ENCODE measurements around the gene TTI1.

GRCh38 chr20:38066969-38067716, 33.9 kb upstream of the TTI1 start:
- no peak for TF ChIP-seq CTCF (IDR thresholded peaks at IDR 0.05)
- no peak for TF ChIP-seq POLR2A (IDR thresholded peaks at IDR 0.05)

All from stomach (tissue), 4 donors.